Activated CD8-positive, alpha-beta memory T cell treated with anti-CD3 and anti-CD28 coated beads, Interleukin-2, amount 50 U/mL, for 4 hours (primary cell): ENCODE measurements around the gene SRCIN1.
A peak's percentile ranks its signal among the peaks of the same experiment; 100 is the strongest.

Source experiments
- DNase-seq: peaks from one replicate; pipeline ENCODE4 v3.0.0-alpha.2; 2020

Gene SRCIN1

DNA sequence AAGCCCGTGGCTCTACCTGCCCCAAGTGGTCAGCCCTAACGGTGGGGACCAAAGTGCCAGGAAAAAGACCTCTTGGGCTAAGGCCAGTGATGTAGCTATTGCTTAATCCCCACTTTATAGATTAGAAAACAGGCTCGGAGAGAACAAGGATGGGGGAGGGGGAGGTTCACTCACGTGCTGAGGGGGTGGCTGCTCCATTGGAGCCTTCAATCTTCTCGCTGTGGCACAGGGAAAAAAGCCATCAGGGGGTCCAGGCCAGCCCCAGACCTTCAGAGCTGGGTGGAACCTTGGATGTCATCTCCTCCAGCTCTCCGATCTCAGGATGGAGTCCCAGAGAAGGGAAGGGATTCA, 45.9 kb downstream of the SRCIN1 start:
- no peak for DNase-seq

DNA sequence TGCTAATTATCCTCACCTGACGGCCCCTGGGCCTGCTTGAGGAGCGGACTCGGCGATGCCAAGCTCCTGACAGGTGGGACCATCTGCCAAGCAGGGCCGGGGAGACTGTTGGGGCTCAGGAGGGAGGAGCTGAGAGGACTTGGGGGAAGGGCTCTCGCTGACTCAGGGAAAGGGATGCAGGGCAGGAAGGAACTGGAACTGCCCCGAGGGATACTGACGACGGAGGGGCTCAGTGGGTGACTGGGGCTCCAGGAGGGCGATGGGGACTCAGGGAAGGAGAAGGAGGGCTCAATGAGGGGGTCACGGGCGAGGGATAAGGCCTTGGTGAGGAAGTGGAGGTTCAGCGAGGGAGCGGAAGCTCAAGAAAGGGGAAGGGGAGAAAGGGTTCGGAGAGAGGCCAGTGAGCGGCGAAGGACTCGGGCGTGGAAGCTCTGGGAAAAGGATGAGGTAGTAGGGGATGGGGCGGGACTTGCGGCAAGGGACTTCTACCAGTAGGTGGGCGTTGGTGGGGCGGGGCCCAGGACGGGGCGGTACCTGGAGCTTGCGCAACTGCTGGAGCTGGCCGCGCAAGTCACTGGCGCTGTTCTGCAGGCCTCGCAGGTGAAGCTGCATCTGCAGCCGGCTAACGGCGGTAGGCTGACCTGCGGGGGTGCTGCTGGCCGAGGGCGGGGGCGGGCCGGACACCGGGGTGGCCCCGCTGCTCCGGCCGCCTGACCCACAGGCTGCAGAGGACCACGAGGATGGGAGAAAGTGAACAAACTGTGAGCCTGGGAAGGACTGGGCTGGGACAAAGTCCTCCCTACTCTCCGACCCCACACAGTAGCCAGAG, 46.5 kb downstream of the SRCIN1 start:
- peak; percentile 93 for DNase-seq

GRCh38 chr17:38558728-38559050, 47.1 kb downstream of the SRCIN1 start:
- DNase-seq: no peak

DNA sequence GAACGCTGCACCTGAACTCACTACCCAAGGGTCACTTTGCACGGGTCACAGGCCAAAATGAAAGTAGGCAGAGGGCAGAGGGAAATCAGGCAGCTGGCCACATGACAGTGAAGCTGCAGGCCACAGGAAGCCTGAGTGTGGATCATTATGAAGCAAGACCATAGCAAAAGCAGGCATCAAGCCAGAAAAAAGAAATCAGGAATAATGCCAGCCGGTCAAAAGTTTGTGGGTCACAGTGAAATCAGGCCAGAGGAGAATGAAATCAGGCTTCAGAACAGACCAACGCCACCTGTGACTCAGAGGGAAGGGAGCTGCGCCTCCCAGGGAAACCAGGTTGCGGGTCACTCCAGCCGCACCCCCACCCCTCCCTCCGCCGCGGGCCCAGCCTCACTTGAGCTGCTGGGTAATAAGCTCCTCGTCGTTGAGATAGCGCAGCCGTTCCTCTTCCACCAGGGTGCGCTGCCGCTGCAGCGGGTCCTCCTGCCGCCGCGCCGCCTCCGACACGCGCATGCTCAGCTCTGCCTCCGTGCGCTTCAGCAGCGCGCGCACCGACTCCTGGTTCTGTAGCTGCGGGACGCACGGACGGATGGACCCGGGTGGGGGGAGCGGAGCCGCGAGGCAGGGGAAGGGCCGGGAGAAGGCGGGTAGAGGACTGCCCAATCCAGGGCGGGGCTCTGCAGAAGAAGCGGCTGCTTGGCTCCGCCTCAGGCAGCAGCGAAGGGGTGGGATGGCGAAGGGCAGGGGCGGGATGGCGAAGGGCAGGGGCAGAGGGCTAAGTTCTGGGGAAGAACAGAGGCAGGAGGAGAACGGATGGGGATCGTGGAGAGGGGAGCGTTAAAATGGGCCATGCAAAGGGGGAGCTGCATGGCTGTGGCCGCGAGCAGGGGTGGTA, 47.7 kb downstream of the SRCIN1 start:
- DNase-seq: peak; percentile 90

DNA sequence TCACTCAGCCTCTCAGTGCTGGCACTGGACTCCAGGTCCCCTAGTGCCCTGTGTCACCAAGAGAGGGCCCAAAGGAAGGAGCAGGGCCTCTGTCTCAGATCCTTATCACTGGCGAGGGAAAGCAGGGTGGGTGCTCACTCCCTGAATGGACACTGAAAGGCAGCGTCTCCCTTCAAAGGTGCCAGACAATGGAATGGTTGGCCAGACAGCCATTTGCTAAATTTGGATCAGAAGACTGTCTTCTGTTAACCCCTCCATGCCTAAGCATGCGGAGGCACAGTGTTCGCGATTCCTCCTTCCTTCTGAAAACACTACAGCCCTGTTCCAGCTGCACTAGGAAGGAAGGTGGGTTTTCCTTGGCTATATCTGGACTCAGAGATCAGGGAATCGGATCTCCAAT, 48.4 kb downstream of the SRCIN1 start:
- no peak for DNase-seq

DNA sequence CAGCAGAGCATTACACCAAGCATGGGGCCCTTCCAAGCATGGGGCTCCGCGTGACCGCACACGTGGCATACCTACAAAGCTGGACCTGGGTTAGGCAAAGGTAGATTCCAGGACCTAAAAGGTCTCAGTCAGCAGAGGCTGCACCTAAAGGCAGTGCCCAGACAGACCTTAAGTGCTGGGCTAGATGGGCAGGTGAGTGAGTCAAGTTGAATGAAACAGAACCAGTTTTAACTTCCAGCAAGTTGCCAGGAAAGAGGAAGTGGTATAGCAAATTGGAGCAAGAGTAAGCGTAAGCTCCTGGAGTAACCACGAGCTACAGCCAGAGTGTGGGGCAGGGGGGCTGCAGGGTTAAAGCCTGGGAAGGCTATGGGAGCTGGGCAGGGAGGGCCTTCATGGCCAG, 49.5 kb downstream of the SRCIN1 start:
- DNase-seq: no peak

GRCh38 chr17:38554430-38555350, 51.1 kb downstream of the SRCIN1 start:
- DNase-seq: no peak

DNA sequence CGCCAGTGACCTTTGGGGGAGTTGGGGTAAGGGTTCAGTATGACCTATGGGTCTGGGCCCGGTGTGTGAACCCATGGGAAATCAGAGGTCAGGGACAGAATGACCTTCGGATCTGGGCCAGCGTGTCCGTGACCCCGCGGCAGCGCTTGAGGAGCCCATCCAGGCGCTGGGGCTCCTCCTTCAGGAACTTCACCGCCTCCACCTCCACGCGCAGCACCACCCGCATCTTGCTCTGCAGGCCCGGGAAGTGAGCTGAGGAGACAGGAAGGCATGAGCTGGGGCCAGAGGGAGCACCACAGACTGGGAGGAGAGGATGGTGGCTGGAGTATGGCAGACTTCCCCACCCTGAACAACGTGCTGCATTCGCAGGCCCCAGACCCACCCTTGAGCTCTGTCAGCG, 53.4 kb downstream of the SRCIN1 start:
- no peak for DNase-seq

DNA sequence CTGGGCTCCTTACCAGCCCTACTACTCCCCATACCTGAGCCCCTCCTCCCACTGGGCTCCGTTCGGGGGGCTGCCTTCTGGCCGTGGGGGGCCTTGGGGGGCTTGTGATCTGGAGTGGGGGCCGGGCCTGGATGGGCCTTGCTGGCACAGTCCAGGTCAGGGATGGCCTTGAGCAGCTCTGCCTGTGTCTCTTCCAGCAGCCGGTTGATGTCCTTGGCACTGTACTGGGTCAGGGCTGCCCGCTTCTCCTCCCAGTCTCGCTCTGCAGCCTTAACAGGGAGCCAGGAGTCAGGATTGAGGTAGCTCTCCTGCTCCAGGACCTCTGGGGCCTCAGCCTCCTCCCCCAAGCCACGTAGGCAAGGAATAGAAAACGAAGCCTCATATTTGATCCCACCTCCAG, 54.6 kb downstream of the SRCIN1 start:
- no peak for DNase-seq

- no peak for DNase-seq
Measured at GRCh38 chr17:38550661-38551060, 55.1 kb downstream of the SRCIN1 start.

- DNase-seq: no peak
Measured at GRCh38 chr17:38549285-38549684, 56.5 kb downstream of the SRCIN1 start.

- DNase-seq: no peak
Measured at GRCh38 chr17:38547444-38547843, 58.3 kb downstream of the SRCIN1 start.

- DNase-seq: no peak
Measured at GRCh38 chr17:38546396-38546795, 59.4 kb downstream of the SRCIN1 start.

DNA sequence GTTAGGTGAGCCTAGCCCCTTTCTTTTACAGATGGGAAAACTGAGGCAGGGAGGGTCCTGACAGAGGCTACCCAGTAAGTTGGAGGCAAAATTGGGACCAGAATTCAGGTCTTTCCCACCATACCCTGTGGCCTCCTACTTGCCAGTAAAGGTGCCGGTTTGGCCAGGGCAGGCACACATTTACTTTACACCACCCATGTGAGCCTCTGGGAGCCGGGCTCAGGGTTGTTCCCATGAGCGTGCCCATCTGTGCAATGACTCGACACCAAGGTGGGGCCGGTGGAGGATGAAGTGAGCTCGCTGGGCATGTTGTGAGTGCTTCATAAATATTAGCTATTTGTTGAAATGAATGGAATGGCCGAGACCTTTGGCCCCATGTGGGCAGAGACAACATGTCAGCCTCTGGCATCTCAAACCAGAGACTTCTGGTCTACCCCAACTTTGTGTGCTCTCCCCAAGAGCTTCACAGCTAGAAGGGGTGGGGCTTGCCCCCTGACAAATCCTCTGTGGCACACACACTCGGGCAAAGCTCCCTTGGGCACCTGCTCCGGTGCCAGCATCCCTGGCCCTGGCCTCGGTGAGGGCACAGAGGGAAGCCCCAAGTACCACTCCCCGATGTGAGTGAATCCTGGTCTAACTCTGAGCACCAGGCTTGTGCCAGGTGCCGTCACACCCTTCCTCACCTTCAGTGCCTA, 60.1 kb downstream of the SRCIN1 start:
- DNase-seq: no peak

GRCh38 chr17:38544839-38545209, 60.9 kb downstream of the SRCIN1 start:
- DNase-seq: no peak

GRCh38 chr17:38544175-38544838, 61.4 kb downstream of the SRCIN1 start:
- no peak for DNase-seq

DNA sequence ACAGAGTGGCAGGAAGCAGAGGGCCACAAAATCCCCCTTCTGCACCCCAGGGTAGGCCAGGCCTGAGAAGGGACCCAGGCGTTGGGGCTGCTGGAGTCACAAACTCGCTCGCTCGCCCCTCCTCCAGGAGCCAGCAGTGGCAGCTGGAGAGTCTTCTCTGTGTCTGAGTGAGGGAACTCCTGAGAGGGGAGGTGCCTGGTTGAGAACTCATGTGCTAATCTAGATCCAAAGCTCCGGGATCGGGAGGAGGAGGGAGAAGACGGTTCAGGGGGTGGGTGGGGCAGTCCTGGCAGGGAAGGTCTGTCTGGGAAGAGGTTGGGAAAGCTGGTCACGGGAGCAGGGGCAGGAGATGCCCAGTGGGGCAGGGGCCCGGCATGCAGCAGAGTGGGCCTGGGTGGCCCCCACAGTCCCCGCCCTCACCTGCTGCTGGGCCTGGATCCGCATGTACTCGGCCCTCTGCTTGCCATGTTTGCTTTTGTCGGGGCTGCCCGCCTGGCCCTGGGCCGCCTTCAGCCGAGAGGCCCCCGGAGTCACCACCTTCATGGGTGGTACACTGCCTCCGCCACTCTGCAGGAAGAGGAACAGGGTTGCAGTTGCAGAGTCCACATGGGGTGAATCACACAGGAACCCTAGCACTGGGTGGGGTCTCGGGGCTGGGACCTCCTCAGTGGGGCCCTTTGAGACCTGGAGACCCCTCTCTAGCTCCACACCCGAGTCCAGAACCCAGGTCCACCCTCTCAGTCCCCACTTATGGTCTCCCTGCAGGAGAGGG, 62.2 kb downstream of the SRCIN1 start:
- DNase-seq: no peak

DNA sequence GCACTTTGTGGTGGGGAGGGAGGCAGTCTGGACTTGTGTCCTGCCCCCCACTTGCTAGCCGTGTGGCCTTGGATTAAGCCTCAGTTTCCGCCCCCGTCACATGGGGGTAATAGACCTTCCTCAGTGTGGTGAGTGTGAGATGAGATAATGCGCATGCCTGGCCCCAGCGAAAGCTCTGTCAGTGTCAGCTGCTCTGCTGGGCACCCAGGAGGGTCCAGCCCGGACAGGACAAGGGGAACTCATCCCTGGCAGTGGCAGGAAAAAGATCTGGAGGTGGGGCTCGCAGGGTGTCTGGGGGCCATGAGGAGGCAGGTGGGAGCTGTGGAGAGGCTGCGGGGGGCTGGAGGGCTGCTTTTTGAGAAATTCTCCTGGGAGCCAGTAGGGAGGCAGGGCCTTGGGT, 63.5 kb downstream of the SRCIN1 start:
- no peak for DNase-seq

GRCh38 chr17:38541281-38541680, 64.5 kb downstream of the SRCIN1 start:
- no peak for DNase-seq

- no peak for DNase-seq
Measured at GRCh38 chr17:38540514-38541045, 65.2 kb downstream of the SRCIN1 start.

- DNase-seq: no peak
Measured at GRCh38 chr17:38539386-38539785, 66.4 kb downstream of the SRCIN1 start.
